DND-41 (cell line): ENCODE measurements around the gene DPYSL3.

ENCODE experiments used
- CTCF ChIP-seq: IDR thresholded peaks from 2 replicates; pipeline ENCODE4 v1.5.1; 2012; ENCODE audit warnings: borderline replicate concordance, low read length, moderate library complexity, mild to moderate bottlenecking; ENCODE audit not compliant: poor library complexity, severe bottlenecking; ENCODE audit errors: extremely low read depth
- EZH2 ChIP-seq: IDR thresholded peaks from 3 replicates; pipeline ENCODE4 v1.6.1; 2012; ENCODE audit warnings: borderline replicate concordance, low read depth, mild to moderate bottlenecking, moderate library complexity, low read length, inconsistent platforms; ENCODE audit not compliant: severe bottlenecking

GRCh38 chr5:147481376-147481775 is 28.5 kb downstream of the DPYSL3 start:
- no peak for TF ChIP-seq CTCF
- TF ChIP-seq EZH2 = no peak
